DOHH2 (cell line): Measurements from ENCODE around the gene PLBD1.

Source experiments
- CTCF ChIP-seq: fragments of 200-600 bp; sonication (generic); IDR thresholded peaks from one replicate; pipeline ENCODE4 v1.5.1; 2014; ENCODE audit warnings: antibody characterized with exemption, mild to moderate bottlenecking, low read depth, low read length; ENCODE audit not compliant: poor library complexity, severe bottlenecking
- EZH2phosphoT487 ChIP-seq: fragments of 200-600 bp; sonication (generic); IDR thresholded peaks from 2 replicates; pipeline ENCODE4 v1.6.1; 2017; ENCODE audit warnings: borderline replicate concordance, mild to moderate bottlenecking, antibody characterized with exemption, low read length, moderate library complexity, mixed read lengths

GRCh38 chr12:14588571-14588970, 20.9 kb upstream of the PLBD1 start:
- TF ChIP-seq CTCF (no peak), EZH2phosphoT487 (no peak)
